Measurements from ENCODE around the gene TP53I13.

Gene TP53I13

DNA sequence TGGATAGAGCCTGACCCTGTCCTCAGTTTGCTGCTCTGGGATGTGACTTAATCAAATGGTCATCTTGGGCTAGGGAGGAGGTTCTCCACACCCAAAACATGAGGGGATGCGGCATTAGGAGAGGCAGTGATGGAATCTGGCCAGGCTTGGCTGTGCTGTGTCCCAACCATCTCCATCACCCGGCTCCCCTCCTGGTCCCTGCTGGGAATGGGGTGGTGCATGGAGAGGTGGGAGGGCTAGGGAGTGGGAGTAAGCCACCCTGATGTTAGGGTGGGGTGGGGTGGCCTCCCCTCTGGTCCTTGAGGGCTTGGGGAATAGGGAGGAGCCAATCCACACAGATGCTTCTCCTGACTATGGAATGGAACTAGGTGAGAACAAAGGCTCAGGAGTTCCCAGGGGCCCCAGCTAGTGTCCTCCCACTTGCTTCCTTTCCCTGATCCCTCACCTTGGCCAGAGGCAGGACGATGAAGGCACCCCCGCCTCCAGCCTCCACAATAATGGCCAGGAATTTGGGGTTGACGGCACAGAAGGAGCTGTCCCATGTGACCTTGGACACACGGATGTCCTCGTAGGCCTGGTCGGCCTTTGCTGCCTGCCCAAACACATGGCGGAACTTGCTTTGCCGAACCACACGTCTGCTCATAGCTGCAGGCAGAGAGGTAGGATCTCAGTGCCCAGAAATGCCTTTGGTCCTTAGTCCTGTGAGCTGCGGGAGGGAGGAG is 52.4 kb downstream of the TP53I13 start:
- TF ChIP-seq, protein P1, sequence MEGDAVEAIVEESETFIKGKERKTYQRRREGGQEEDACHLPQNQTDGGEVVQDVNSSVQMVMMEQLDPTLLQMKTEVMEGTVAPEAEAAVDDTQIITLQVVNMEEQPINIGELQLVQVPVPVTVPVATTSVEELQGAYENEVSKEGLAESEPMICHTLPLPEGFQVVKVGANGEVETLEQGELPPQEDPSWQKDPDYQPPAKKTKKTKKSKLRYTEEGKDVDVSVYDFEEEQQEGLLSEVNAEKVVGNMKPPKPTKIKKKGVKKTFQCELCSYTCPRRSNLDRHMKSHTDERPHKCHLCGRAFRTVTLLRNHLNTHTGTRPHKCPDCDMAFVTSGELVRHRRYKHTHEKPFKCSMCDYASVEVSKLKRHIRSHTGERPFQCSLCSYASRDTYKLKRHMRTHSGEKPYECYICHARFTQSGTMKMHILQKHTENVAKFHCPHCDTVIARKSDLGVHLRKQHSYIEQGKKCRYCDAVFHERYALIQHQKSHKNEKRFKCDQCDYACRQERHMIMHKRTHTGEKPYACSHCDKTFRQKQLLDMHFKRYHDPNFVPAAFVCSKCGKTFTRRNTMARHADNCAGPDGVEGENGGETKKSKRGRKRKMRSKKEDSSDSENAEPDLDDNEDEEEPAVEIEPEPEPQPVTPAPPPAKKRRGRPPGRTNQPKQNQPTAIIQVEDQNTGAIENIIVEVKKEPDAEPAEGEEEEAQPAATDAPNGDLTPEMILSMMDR (IDR thresholded peaks at IDR 0.05; ENCODE audit: borderline replicate concordance, control extremely low read depth, extremely low read depth, insufficient read depth, missing control alignments) = no peak
- in situ Hi-C loops (cut with MboI; ENCODE audit: low sequenced_read_pairs, unreplicated experiment) = no loop called here

DNA sequence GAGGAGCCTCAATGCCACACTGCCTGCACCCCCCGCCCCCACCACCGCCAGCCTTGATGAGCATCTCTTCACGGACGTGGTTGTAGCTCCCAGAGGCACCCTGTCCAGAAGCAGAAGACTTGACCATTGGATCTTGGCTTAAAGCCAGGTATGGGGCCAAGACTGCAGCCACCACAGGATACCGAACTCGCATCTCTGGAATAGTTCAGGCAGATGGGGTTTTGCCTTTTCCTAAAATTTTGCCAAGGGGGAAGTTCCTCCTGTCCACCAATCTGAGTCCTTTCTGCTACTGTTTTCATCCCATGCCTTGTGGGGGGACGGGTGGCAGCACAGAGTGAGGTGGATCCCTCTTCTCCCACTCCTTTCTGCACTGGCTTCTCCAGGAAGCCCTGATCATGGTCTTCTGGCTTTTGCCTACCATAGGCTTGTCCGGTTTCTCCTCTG is 53.3 kb downstream of the TP53I13 start:
- in situ Hi-C loops (cut with MboI; ENCODE audit: low sequenced_read_pairs, unreplicated experiment) = no loop called here
- TF ChIP-seq, protein P1 (IDR thresholded peaks at IDR 0.05; ENCODE audit: borderline replicate concordance, control extremely low read depth, extremely low read depth, insufficient read depth, missing control alignments) = no peak
- DNase-seq (ENCODE audit: low spot score) = no peak

More for the DNA sequence above, 52.4 kb downstream of the TP53I13 start:
- DNase-seq (ENCODE audit: low spot score) = no peak
